Naive thymus-derived CD4-positive, alpha-beta T cell (primary cell): Measurements from ENCODE around the gene RASL12. TPM values are rescaled to one million over a fixed set of nuclear protein-coding genes. Genes with fewer than 3 reads are reported as not detected.
"Not testable (repeated sequence)": the region's sequence is repeated elsewhere in the genome, so short reads cannot be mapped to it uniquely, and the experiment has no call there.

Experiments used
- ATAC-seq: fragments of 150-1000 bp; cut with Tn5 transposase; 2 replicates; pipeline ENCODE4 v1.10.0; 2021; ENCODE audit warnings: mild to moderate bottlenecking, moderate library complexity
- CTCF ChIA-PET: fragments of 350-600 bp; sonication (Branson Sonifier 250); formaldehyde crosslinking; loops from one replicate; lab custom pipeline; 2021; ENCODE audit warnings: antibody characterized with exemption; lab: Charles Lee
- POLR2A ChIA-PET: fragments of 350-600 bp; sonication (Branson Sonifier 250); formaldehyde crosslinking; loops from one replicate; lab custom pipeline; 2021; ENCODE audit warnings: antibody characterized with exemption, inconsistent platforms; lab: Charles Lee
- DNase-seq, 9 donors: peaks; one replicate each; pipeline versions ENCODE4 v3.0.0 to v3.0.0-alpha.2; 2020 to 2022; ENCODE audit warnings: mixed read lengths in 1 of 9
- H3K27ac ChIP-seq: one replicate; pipeline ENCODE4 v1.7.0; 2013; ENCODE audit warnings: mild to moderate bottlenecking, low read depth, low read length, moderate library complexity
- H3K27me3 ChIP-seq, 2 donors: one replicate each; pipeline ENCODE4 v1.7.0; 2013; ENCODE audit warnings: low read length in 2 of 2, mild to moderate bottlenecking in 2 of 2, moderate library complexity in 2 of 2; ENCODE audit not compliant: control insufficient read depth in 2 of 2, insufficient read depth in 2 of 2
- H3K36me3 ChIP-seq, 3 experiments: 1 replicate in 2 of 3; 2 replicates in 1 of 3; pipeline ENCODE4 v1.7.0; 2013; ENCODE audit warnings: low read length in 3 of 3, mild to moderate bottlenecking in 3 of 3, moderate library complexity in 1 of 3; ENCODE audit not compliant: insufficient read depth in 3 of 3, control insufficient read depth in 2 of 3
- H3K4me1 ChIP-seq, 2 donors: one replicate each; pipeline ENCODE4 v1.7.0; 2013; ENCODE audit warnings: low read length in 2 of 2, mild to moderate bottlenecking in 2 of 2, moderate library complexity in 1 of 2; ENCODE audit not compliant: control insufficient read depth in 2 of 2, insufficient read depth in 2 of 2
- H3K4me3 ChIP-seq: 2 replicates; pipeline ENCODE4 v1.7.0; 2013; ENCODE audit warnings: mild to moderate bottlenecking, low read length
- H3K9me3 ChIP-seq, 3 experiments: 1 replicate in 2 of 3; 2 replicates in 1 of 3; pipeline ENCODE4 v1.7.0; 2013; ENCODE audit warnings: low read length in 3 of 3; ENCODE audit not compliant: control insufficient read depth in 2 of 3
- H3K27ac Mint-ChIP-seq, 9 donors: one replicate each; pipeline ENCODE4 v1.8.0; 2020 to 2022; ENCODE audit warnings: mixed read lengths in 9 of 9, mild to moderate bottlenecking in 8 of 9, moderate library complexity in 5 of 9, inconsistent platforms in 2 of 9
- H3K27me3 Mint-ChIP-seq, 5 donors: one replicate each; pipeline ENCODE4 v1.8.0; 2021 to 2022; ENCODE audit warnings: mixed read lengths in 5 of 5, mild to moderate bottlenecking in 1 of 5
- H3K36me3 Mint-ChIP-seq, 5 donors: one replicate each; pipeline ENCODE4 v1.8.0; 2020 to 2022; ENCODE audit warnings: mixed read lengths in 5 of 5, mild to moderate bottlenecking in 3 of 5, inconsistent platforms in 1 of 5
- H3K4me1 Mint-ChIP-seq, 7 donors: one replicate each; pipeline ENCODE4 v1.8.0; 2020 to 2022; ENCODE audit warnings: mixed read lengths in 7 of 7, mild to moderate bottlenecking in 3 of 7, inconsistent platforms in 1 of 7
- H3K4me3 Mint-ChIP-seq, 10 donors: one replicate each; pipeline ENCODE4 v1.8.0; 2020 to 2022; ENCODE audit warnings: mild to moderate bottlenecking in 10 of 10, mixed read lengths in 10 of 10, moderate library complexity in 6 of 10, inconsistent platforms in 2 of 10
- H3K9me3 Mint-ChIP-seq, 11 donors: one replicate each; pipeline ENCODE4 v1.8.0; 2020 to 2022; ENCODE audit warnings: mixed read lengths in 11 of 11, mild to moderate bottlenecking in 4 of 11, inconsistent platforms in 1 of 11, moderate library complexity in 1 of 11
- intact Hi-C, 2 donors: fragments of 100-400 bp; cut with micrococcal nuclease; formaldehyde crosslinking; loops; one replicate each; pipeline ENCODE4 v1.15.1; 2023
- polyA plus RNA-seq, 2 donors: library from polyadenylated mRNA; unstranded; fragments of 300-500 nt; fragmentation: Illumina TruSeq; gene quantifications; one replicate each; pipeline ENCODE4 v1.2.3, GENCODE V29; 2021
- total RNA-seq, 6 experiments: library from RNA in 5 of 6; stranded (reverse) in 5 of 6; gene quantifications; 1 replicate in 5 of 6; 2 replicates in 1 of 6; pipeline ENCODE4 v1.2.3 and lab custom pipeline; 2021 to 2026

RASL12 gene
- total and polyA plus RNA-seq, 7 experiments from 2014 or later, result not detected

DNA sequence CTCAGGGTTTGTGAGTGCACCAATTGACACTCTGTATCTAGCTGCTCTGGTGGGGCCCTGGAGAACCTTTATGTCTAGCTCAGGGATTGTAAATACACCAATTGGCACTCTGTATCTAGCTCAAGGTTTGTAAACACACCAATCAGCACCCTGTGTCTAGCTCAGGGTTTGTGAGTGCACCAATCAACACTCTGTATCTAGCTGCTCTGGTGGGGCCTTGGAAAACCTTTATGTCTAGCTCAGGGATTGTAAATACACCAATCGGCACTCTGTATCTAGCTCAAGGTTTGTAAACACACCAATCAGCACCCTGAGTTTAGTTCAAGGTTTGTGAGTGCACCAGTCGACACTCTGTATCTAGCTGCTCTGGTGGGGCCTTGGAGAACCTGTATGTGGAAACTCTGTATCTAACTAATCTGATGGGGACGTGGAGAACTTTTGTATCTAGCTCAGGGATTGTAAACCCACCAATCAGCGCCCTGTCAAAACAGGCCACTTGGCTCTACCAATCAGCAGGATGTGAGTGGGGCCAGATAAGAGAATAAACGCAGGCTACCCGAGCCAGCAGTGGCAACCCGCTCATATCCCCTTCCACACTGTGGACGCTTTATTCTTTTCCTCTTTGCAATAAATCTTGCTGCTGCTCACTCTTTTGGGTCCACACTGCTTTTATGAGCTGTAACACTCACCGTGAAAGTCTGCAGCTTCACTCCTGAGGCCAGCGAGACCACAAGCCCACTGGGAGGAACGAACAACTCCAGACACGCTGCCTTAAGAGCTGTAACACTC is 8.0 kb upstream of the RASL12 start:
- H3K27ac ChIP-seq, H3K4me3 ChIP-seq, H3K9me3 Mint-ChIP-seq, H3K27me3 ChIP-seq, H3K4me1 ChIP-seq, DNase-seq, H3K36me3 ChIP-seq, intact Hi-C loops, H3K36me3 Mint-ChIP-seq, H3K9me3 ChIP-seq, POLR2A ChIA-PET, ATAC-seq: not testable (repeated sequence)
- CTCF ChIA-PET, result interaction anchor here (1.8 kb wide), 1 partner anchor 42 kb away, joined by 5 read pairs; no protein-coding TSS in a partner anchor
- H3K4me1 Mint-ChIP-seq, result peaks cover 5 to 11% (median 9%) of the 10 kb centered on the region in 7 donors
- H3K27me3 Mint-ChIP-seq, result peaks cover 16 to 27% (median 25%) of the 10 kb centered on the region in 5 donors
- H3K4me3 Mint-ChIP-seq, result peak overlapping the region in 1 of 10 donors; percentile 26
- H3K27ac Mint-ChIP-seq, result peak overlapping the region in 1 of 9 donors; percentile 21

DNA sequence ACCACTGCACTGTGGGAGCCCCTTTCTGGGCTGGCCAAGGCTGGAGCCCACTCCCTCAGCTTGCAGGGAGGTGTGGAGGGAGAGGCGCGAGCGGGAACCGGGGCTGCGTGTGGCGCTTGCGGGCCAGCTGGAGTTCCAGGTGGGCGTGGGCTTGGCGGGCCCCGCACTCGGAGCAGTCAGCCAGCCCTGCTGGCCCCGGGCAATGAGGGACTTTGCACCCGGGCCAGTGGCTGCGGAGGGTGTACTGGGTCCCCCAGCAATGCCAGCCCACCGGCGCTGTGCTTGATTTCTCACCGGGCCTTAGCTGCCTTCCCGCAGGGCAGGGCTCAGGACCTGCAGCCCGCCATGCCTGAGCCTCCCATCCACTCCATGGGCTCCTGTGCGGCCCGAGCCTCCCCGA is 7.2 kb upstream of the RASL12 start:
- intact Hi-C loops, DNase-seq, H3K27ac Mint-ChIP-seq, H3K4me3 ChIP-seq, H3K27me3 ChIP-seq, H3K27ac ChIP-seq, H3K36me3 ChIP-seq, H3K36me3 Mint-ChIP-seq, H3K9me3 ChIP-seq, ATAC-seq, H3K9me3 Mint-ChIP-seq, H3K4me1 ChIP-seq, POLR2A ChIA-PET, H3K4me3 Mint-ChIP-seq: not testable (repeated sequence)
- Mint-ChIP-seq H3K4me1 (peaks cover 5 to 11% (median 9%) of the 10 kb centered on the region in 7 donors), H3K27me3 (peaks cover 16 to 27% (median 25%) of the 10 kb centered on the region in 5 donors)
- CTCF ChIA-PET, result interaction anchor here (1.8 kb wide), 1 partner anchor 41 kb away, joined by 5 read pairs; no protein-coding TSS in a partner anchor

DNA sequence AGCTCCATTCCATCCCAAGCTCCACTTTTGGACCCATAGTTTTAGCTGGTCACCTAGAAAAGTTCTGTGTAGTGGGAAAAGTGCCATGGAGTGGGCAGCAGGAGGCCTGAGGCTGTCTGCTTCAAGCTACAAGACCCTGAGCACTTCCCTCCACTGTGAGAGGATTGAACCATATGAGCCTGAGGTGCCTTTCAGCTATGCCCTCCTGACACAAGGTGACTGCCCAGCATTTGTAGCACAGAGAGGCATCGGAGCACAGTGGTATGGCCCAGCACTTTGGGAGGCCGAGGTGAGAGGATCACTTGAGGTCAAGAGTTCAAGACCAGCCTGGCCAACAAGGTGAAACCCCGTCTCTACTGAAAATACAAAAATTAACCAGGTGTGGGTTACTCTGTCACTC is 4.8 kb upstream of the RASL12 start:
- peaks cover under 1 to 12% (median 8%) of the 10 kb centered on the region in 7 donors for H3K4me1 Mint-ChIP-seq
- DNase-seq (no peak), ATAC-seq (no peak)
- ChIA-PET POLR2A (no interaction called here), CTCF (no interaction called here)
- no peak overlapping the region for H3K4me3 Mint-ChIP-seq
- no peaks in the 10 kb centered on the region for H3K4me1 ChIP-seq
- H3K4me3 ChIP-seq, result no peak overlapping the region
- H3K36me3 Mint-ChIP-seq, result peaks cover 0 to under 1% (median 0%) of the 10 kb centered on the region in 5 donors
- H3K27ac Mint-ChIP-seq, result no peak overlapping the region
- intact Hi-C loops, result no loop called here
- no peak overlapping the region for H3K27ac ChIP-seq
- H3K27me3 Mint-ChIP-seq, result peaks cover 14 to 25% (median 16%) of the 10 kb centered on the region in 5 donors
- no peaks in the 10 kb centered on the region for H3K9me3 Mint-ChIP-seq
- no peaks in the 10 kb centered on the region for H3K9me3 ChIP-seq
- no peaks in the 10 kb centered on the region for H3K27me3 ChIP-seq
- no peaks in the 10 kb centered on the region for H3K36me3 ChIP-seq

DNA sequence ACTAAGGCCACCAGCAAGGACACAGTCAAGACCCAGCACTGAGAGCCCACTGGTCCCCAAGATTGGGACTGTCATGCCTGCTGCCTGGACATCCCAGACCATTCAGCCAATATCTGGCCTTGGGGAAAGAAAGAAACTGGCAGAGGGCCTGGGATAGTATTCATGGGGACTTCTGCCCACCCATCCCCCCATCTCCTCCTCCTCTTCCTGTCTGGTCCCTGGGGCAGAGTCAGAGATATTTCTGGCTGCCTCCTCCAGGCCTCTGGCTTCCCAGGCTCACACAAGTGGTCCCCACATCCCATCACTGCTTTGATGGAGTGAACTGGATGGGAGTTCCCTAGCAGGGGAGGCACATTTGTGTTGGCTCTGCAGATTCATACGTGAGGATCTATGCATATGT is 4.2 kb upstream of the RASL12 start:
- Histone ChIP-seq H3K36me3 (no peaks in the 10 kb centered on the region), H3K4me1 (no peaks in the 10 kb centered on the region), H3K9me3 (no peaks in the 10 kb centered on the region), H3K4me3 (no peak overlapping the region), H3K27me3 (no peaks in the 10 kb centered on the region), H3K27ac (no peak overlapping the region)
- Mint-ChIP-seq H3K27me3 (peaks cover 18 to 29% (median 20%) of the 10 kb centered on the region in 5 donors), H3K27ac (no peak overlapping the region), H3K4me3 (no peak overlapping the region), H3K36me3 (no peaks in the 10 kb centered on the region), H3K4me1 (peaks cover 0 to 16% (median 11%) of the 10 kb centered on the region in 7 donors), H3K9me3 (no peaks in the 10 kb centered on the region)
- DNase-seq (no peak), ATAC-seq (no peak)
- ChIA-PET CTCF (interaction anchor here (0.5 kb wide), 1 partner anchor 356 kb away, joined by 3 read pairs; no protein-coding TSS in a partner anchor), POLR2A (no interaction called here)
- intact Hi-C loops, result no loop called here

DNA sequence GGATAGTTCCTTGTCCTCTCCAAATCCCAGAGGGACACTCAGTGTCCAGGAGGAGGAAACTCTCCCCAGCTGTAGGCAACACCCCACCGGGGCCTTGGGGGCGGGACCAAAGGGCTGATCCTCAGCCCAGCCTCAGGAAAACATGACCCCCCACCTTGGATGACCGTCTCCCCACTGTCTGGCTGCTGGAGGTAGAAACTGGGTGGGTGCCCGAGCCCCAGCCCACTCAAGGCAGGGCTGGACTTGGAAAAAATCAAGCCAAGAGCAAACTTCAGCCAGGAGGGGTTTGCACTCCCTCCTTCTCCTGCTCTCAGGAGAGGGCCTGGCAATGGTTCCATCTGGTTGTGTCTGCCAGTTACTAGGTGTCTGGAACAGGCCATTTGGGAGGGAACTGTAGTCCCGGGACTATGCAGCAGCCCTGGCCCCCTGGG is 3.6 kb upstream of the RASL12 start:
- H3K4me3 Mint-ChIP-seq, result no peak overlapping the region
- intact Hi-C loops, result no loop called here

DNA sequence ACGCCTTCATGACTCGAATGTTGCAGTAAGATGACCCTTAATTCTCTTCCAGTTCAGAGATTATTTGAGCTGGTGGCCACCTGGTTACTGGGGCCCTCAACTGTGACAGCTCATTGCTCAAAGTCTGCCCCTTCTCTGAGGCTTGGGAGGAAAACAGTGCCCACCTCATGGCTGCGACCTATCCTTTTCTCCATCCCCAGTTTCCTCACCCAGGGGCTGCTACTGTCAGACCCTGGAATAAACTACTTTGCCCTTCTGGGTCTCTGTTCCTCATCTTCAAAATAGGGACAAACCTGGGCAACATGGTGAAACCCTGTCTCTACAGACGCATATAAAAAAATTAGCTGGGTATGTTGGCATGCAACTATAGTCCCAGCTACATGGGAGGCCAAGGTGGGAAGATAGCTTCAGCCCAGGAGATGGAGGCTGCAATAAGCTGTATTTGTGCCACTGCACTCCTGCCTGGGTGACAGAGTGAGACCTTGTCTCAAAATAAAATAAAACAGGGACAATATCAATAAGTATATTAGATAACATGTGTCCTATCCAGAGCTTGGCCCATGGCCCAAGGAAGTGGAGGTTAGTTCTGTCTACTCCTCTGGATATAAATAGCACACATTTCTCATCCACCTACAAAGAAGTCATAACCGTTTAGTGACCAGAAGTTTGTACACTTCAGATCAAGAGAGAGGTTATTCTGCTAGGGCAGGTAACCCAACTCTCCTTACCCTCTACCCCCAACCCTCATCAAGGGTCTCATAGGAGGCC is 2.2 kb upstream of the RASL12 start:
- no peak overlapping the region for H3K4me3 Mint-ChIP-seq
- H3K36me3 Mint-ChIP-seq, result no peaks in the 10 kb centered on the region
- peaks cover 26 to 45% (median 31%) of the 10 kb centered on the region in 5 donors for H3K27me3 Mint-ChIP-seq
- Histone ChIP-seq H3K36me3 (no peaks in the 10 kb centered on the region), H3K27ac (no peak overlapping the region), H3K4me3 (no peak overlapping the region), H3K27me3 (peaks cover 0 to 3% of the 10 kb centered on the region in 2 donors), H3K9me3 (no peaks in the 10 kb centered on the region), H3K4me1 (no peaks in the 10 kb centered on the region)
- DNase-seq (no peak), ATAC-seq (no peak)
- intact Hi-C loops, result no loop called here
- peaks cover 0 to 13% (median 8%) of the 10 kb centered on the region in 7 donors for H3K4me1 Mint-ChIP-seq
- no peaks in the 10 kb centered on the region for H3K9me3 Mint-ChIP-seq
- H3K27ac Mint-ChIP-seq, result peak overlapping the region in 1 of 9 donors; percentile 27
- CTCF ChIA-PET, result no interaction called here
- POLR2A ChIA-PET, result no interaction called here

More for the DNA sequence above, 3.6 kb upstream of the RASL12 start:
- H3K4me1 ChIP-seq, result no peaks in the 10 kb centered on the region
- H3K36me3 Mint-ChIP-seq, result no peaks in the 10 kb centered on the region
- POLR2A ChIA-PET, result no interaction called here
- no peak for ATAC-seq
- CTCF ChIA-PET, result no interaction called here
- no peak overlapping the region for H3K27ac Mint-ChIP-seq
- no peaks in the 10 kb centered on the region for H3K9me3 Mint-ChIP-seq
- H3K9me3 ChIP-seq, result no peaks in the 10 kb centered on the region
- H3K4me3 ChIP-seq, result no peak overlapping the region
- H3K27ac ChIP-seq, result no peak overlapping the region
- no peaks in the 10 kb centered on the region for H3K36me3 ChIP-seq
- DNase-seq, result no peak
- peaks cover 0 to 3% of the 10 kb centered on the region in 2 donors for H3K27me3 ChIP-seq
- peaks cover 18 to 32% (median 22%) of the 10 kb centered on the region in 5 donors for H3K27me3 Mint-ChIP-seq
- peaks cover 0 to 14% (median 10%) of the 10 kb centered on the region in 7 donors for H3K4me1 Mint-ChIP-seq
